ENCODE results near the gene UGT1A3.

UGT1A3 gene

GRCh38 chr2:233761040-233761769, 32.4 kb downstream of the UGT1A3 start:
- DNase-seq = no peak

- DNase-seq = no peak
Measured at GRCh38 chr2:233764264-233764663, 35.4 kb downstream of the UGT1A3 start.

GRCh38 chr2:233764761-233765160, 35.9 kb downstream of the UGT1A3 start:
- DNase-seq = no peak

- no peak for DNase-seq
Measured at GRCh38 chr2:233766416-233766815, 37.6 kb downstream of the UGT1A3 start.

- no peak for DNase-seq
Measured at GRCh38 chr2:233768076-233768475, 39.2 kb downstream of the UGT1A3 start.

GRCh38 chr2:233769260-233769659, 40.4 kb downstream of the UGT1A3 start:
- no peak for DNase-seq

- DNase-seq = no peak
Measured at GRCh38 chr2:233772153-233772552, 43.3 kb downstream of the UGT1A3 start.

GRCh38 chr2:233772583-233772982, 43.7 kb downstream of the UGT1A3 start:
- DNase-seq = no peak

- DNase-seq = no peak
Measured at GRCh38 chr2:233773854-233774253, 45.0 kb downstream of the UGT1A3 start.

- no peak for DNase-seq
Measured at GRCh38 chr2:233775414-233775813, 46.6 kb downstream of the UGT1A3 start.

- DNase-seq = no peak
Measured at GRCh38 chr2:233778030-233778429, 49.2 kb downstream of the UGT1A3 start, which contains the start of gene MROH2A. Gene MROH2A, plus strand, starts transcription at chr2:233778330. Its CDS starts 1,029 bp downstream, at chr2:233779359.

- no peak for DNase-seq
Measured at GRCh38 chr2:233779722-233780121, 50.9 kb downstream of the UGT1A3 start.

- DNase-seq = no peak
Measured at GRCh38 chr2:233780771-233781170, 51.9 kb downstream of the UGT1A3 start.

- DNase-seq = no peak
Measured at GRCh38 chr2:233789554-233789953, 60.7 kb downstream of the UGT1A3 start.

GRCh38 chr2:233791151-233791882, 62.5 kb downstream of the UGT1A3 start:
- DNase-seq = no peak

- DNase-seq = no peak
Measured at GRCh38 chr2:233791883-233792329, 63.1 kb downstream of the UGT1A3 start.

- no peak for DNase-seq
Measured at GRCh38 chr2:233792720-233793119, 63.9 kb downstream of the UGT1A3 start.

- no peak for DNase-seq
Measured at GRCh38 chr2:233793465-233794127, 64.8 kb downstream of the UGT1A3 start.

- DNase-seq = no peak
Measured at GRCh38 chr2:233794128-233794658, 65.4 kb downstream of the UGT1A3 start.

- no peak for DNase-seq
Measured at GRCh38 chr2:233795735-233796171, 66.9 kb downstream of the UGT1A3 start.

GRCh38 chr2:233796254-233796653, 67.4 kb downstream of the UGT1A3 start:
- no peak for DNase-seq

GRCh38 chr2:233798335-233799086, 69.7 kb downstream of the UGT1A3 start:
- DNase-seq = no peak
